Measurements from ENCODE around the gene WNK2.

The WNK2 gene

GRCh38 chr9:93186215-93186945, 2.4 kb downstream of the WNK2 start:
- no peak for DNase-seq

GRCh38 chr9:93187047-93187446, 3.1 kb downstream of the WNK2 start:
- no peak for DNase-seq

GRCh38 chr9:93187574-93187973, 3.6 kb downstream of the WNK2 start:
- no peak for DNase-seq

- no peak for DNase-seq
Observed at GRCh38 chr9:93188426-93189368, 4.8 kb downstream of the WNK2 start.

- no peak for DNase-seq
Observed at GRCh38 chr9:93189369-93190132, 5.6 kb downstream of the WNK2 start.

- no peak for DNase-seq
Observed at GRCh38 chr9:93190133-93190525, 6.2 kb downstream of the WNK2 start.

- no peak for DNase-seq
Observed at GRCh38 chr9:93190656-93191353, 6.9 kb downstream of the WNK2 start.

GRCh38 chr9:93191354-93191660, 7.4 kb downstream of the WNK2 start:
- DNase-seq: no peak

GRCh38 chr9:93192721-93193387, 8.9 kb downstream of the WNK2 start:
- no peak for DNase-seq

GRCh38 chr9:93193388-93194220, 9.7 kb downstream of the WNK2 start:
- DNase-seq: no peak

GRCh38 chr9:93194221-93194625, 10.3 kb downstream of the WNK2 start:
- DNase-seq: no peak

GRCh38 chr9:93194641-93195040, 10.7 kb downstream of the WNK2 start:
- no peak for DNase-seq

- DNase-seq: no peak
Observed at GRCh38 chr9:93196096-93197055, 12.4 kb downstream of the WNK2 start.

GRCh38 chr9:93197670-93198069, 13.7 kb downstream of the WNK2 start:
- no peak for DNase-seq

GRCh38 chr9:93198117-93198837, 14.3 kb downstream of the WNK2 start:
- DNase-seq: no peak

GRCh38 chr9:93198838-93199625, 15.1 kb downstream of the WNK2 start:
- no peak for DNase-seq

GRCh38 chr9:93200449-93200742, 16.5 kb downstream of the WNK2 start:
- no peak for DNase-seq

- no peak for DNase-seq
Observed at GRCh38 chr9:93200989-93201334, 17.0 kb downstream of the WNK2 start.

All from inflammatory macrophage treated with lipopolysaccharide for 4 hours (primary cell).